Endothelial cell (in vitro differentiated cells): ENCODE data around the gene MICAL3. TPM values are rescaled to one million over a fixed set of nuclear protein-coding genes. Genes with fewer than 3 reads are reported as not detected.
"Not testable (repeated sequence)": the region's sequence is repeated elsewhere in the genome, so short reads cannot be mapped to it uniquely, and the experiment has no call there.

Experiments used
- DNase-seq: peaks from one replicate; pipeline ENCODE4 v3.0.0; 2021; ENCODE audit warnings: low spot score
- H3K27ac Mint-ChIP-seq: one replicate; pipeline ENCODE4 v1.8.0; 2021; ENCODE audit warnings: mixed read lengths, inconsistent platforms; ENCODE audit not compliant: unreplicated experiment
- H3K27me3 Mint-ChIP-seq: one replicate; pipeline ENCODE4 v1.8.0; 2021; ENCODE audit warnings: mild to moderate bottlenecking, moderate library complexity, mixed read lengths, inconsistent platforms; ENCODE audit not compliant: unreplicated experiment
- H3K36me3 Mint-ChIP-seq: one replicate; pipeline ENCODE4 v1.8.0; 2021; ENCODE audit warnings: mild to moderate bottlenecking, low read depth, mixed read lengths, inconsistent platforms; ENCODE audit not compliant: unreplicated experiment
- H3K4me1 Mint-ChIP-seq: one replicate; pipeline ENCODE4 v1.8.0; 2021; ENCODE audit warnings: mild to moderate bottlenecking, mixed read lengths, inconsistent platforms; ENCODE audit not compliant: unreplicated experiment
- H3K4me3 Mint-ChIP-seq: one replicate; pipeline ENCODE4 v1.8.0; 2021; ENCODE audit warnings: mild to moderate bottlenecking, mixed read lengths, inconsistent platforms; ENCODE audit not compliant: unreplicated experiment
- H3K9me3 Mint-ChIP-seq: one replicate; pipeline ENCODE4 v1.8.0; 2021; ENCODE audit warnings: mixed read lengths, inconsistent platforms; ENCODE audit not compliant: unreplicated experiment
- CTCF ChIP-seq: fragments of 200-600 bp; sonication (generic); IDR thresholded peaks from one replicate; pipeline ENCODE4 v1.5.0; 2021; ENCODE audit warnings: antibody characterized with exemption; ENCODE audit not compliant: unreplicated experiment
- total RNA-seq: library from RNA; stranded (reverse); fragmentation: NEBNext Ultra II Directional; extraction: Animal tissue kit (Norgen Biotek cat#: 25700); gene quantifications from one replicate; pipeline ENCODE4 v1.2.1, GENCODE V29; 2021; ENCODE audit not compliant: unreplicated experiment

The MICAL3 gene
- total RNA-seq, 1 donor from 2014 or later: 54.3 TPM

- Mint-ChIP-seq H3K27me3 (peaks cover 2% of the 10 kb centered on the region), H3K4me3 (no peak overlapping the region), H3K27ac (no peak overlapping the region), H3K4me1 (peaks cover 6% of the 10 kb centered on the region), H3K9me3 (no peaks in the 10 kb centered on the region), H3K36me3 (no peaks in the 10 kb centered on the region)
- DNase-seq: no peak
- TF ChIP-seq CTCF: no peak
Observed at GRCh38 chr22:17938484-17938924, 85.9 kb downstream of the MICAL3 start.

GRCh38 chr22:17932457-17932856 lies 91.9 kb downstream of the MICAL3 start:
- not testable (repeated sequence) for H3K4me1 Mint-ChIP-seq, H3K36me3 Mint-ChIP-seq, H3K27ac Mint-ChIP-seq, DNase-seq, H3K27me3 Mint-ChIP-seq, H3K9me3 Mint-ChIP-seq, H3K4me3 Mint-ChIP-seq

- Mint-ChIP-seq H3K36me3 (peaks cover 3% of the 10 kb centered on the region), H3K27me3 (peaks cover 2% of the 10 kb centered on the region), H3K9me3 (no peaks in the 10 kb centered on the region), H3K4me3 (no peak overlapping the region), H3K27ac (no peak overlapping the region), H3K4me1 (no peaks in the 10 kb centered on the region)
- no peak for TF ChIP-seq CTCF
- no peak for DNase-seq
Observed at GRCh38 chr22:17931400-17931825, 92.9 kb downstream of the MICAL3 start.

GRCh38 chr22:17930455-17931313 lies 93.7 kb downstream of the MICAL3 start:
- H3K27me3 Mint-ChIP-seq: no peaks in the 10 kb centered on the region
- peaks cover 3% of the 10 kb centered on the region for H3K36me3 Mint-ChIP-seq
- no peak overlapping the region for H3K27ac Mint-ChIP-seq
- no peak for TF ChIP-seq CTCF
- no peaks in the 10 kb centered on the region for H3K9me3 Mint-ChIP-seq
- peaks cover under 1% of the 10 kb centered on the region for H3K4me1 Mint-ChIP-seq
- no peak overlapping the region for H3K4me3 Mint-ChIP-seq
- DNase-seq: no peak

- no peak overlapping the region for H3K27ac Mint-ChIP-seq
- DNase-seq: no peak
- no peak overlapping the region for H3K4me3 Mint-ChIP-seq
- no peaks in the 10 kb centered on the region for H3K27me3 Mint-ChIP-seq
- H3K36me3 Mint-ChIP-seq: peaks cover 3% of the 10 kb centered on the region
- no peak for TF ChIP-seq CTCF
- H3K4me1 Mint-ChIP-seq: peaks cover 3% of the 10 kb centered on the region
- H3K9me3 Mint-ChIP-seq: no peaks in the 10 kb centered on the region
Observed at GRCh38 chr22:17929909-17930308, 94.5 kb downstream of the MICAL3 start.
